H54 (cell line): ENCODE results near the gene NAALADL2.

Experiments used
- DNase-seq: peaks from one replicate; pipeline ENCODE4 v3.0.0; 2011; ENCODE audit warnings: low spot score, mixed read lengths; ENCODE audit not compliant: insufficient read length
- FAIRE-seq: peaks from 3 replicates; lab custom pipeline; 2011; peaks lifted over from hg19 to GRCh38; lab: Jason Lieb, UNC
- POLR2A ChIP-seq: IDR thresholded peaks from 2 replicates; pipeline ENCODE4 v1.6.1; 2011; ENCODE audit warnings: low read depth, mild to moderate bottlenecking, low read length

The NAALADL2 gene

GRCh38 chr3:174859114-174859735 lies at the start of gene NAALADL2:
NAALADL2 (plus strand) TSS chr3:174859334.
- peak; percentile 76 for FAIRE-seq
- no peak for DNase-seq
- TF ChIP-seq POLR2A: no peak

GRCh38 chr3:174810254-174810653 lies 48.9 kb upstream of the NAALADL2 start:
- no peak for DNase-seq
- no peak for FAIRE-seq
- TF ChIP-seq POLR2A: no peak

DNA sequence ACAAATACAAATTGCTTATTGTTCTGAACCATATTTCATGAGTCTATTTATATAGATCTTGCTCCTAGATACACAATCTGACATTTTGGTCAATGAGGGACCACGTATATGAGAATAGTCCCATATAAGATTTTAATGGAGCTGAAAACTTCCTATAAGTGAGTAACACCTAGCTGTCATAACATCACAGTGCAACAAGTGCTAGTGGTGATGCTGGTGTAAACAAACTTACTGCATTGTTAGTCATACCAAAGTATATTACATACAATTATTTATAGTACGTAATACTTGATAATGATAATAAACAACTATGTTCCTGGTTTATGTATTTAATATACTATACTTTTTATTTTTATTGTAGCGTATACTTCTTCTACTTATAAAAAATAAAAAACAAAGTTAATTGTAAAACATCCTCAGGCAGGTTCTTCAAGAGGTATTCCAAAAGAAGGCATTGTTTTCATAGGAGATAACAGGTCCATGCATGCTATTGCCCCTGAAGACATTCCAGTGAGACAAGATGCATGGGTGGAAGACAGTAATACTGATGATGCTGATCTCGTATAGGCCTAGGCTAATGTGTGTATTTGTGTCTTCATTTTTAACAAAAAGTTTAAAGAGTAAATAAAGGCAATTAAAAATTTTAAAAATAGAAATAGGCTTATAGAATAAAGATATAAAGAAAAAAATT lies 46.8 kb upstream of the NAALADL2 start:
- FAIRE-seq: no peak
- TF ChIP-seq POLR2A: no peak
- DNase-seq: no peak

GRCh38 chr3:174815750-174816149 lies 43.4 kb upstream of the NAALADL2 start:
- no peak for DNase-seq
- FAIRE-seq: no peak
- no peak for TF ChIP-seq POLR2A

DNA sequence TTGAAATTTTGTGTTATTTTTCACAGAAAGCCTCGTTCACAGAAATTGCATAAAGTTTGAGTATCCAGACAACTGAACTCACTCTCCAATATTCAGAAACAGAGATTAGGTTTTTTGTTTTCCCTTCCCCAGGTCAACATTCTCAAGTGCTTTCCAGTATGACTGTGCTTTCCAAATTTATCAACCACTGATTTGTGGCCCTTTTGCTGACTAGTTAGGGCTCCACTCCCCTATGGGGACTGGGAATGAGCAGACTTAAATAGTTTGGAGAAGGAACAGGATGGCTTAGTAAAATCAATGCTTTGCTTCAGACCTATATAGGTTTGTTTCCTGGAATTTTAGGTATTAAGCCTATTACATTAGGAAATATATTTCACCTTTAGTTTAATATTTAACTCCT lies 38.2 kb upstream of the NAALADL2 start:
- DNase-seq: no peak
- FAIRE-seq: no peak
- TF ChIP-seq POLR2A: no peak

- no peak for FAIRE-seq
- no peak for DNase-seq
- TF ChIP-seq POLR2A: no peak
Measured at GRCh38 chr3:174821477-174821876, 37.7 kb upstream of the NAALADL2 start.

DNA sequence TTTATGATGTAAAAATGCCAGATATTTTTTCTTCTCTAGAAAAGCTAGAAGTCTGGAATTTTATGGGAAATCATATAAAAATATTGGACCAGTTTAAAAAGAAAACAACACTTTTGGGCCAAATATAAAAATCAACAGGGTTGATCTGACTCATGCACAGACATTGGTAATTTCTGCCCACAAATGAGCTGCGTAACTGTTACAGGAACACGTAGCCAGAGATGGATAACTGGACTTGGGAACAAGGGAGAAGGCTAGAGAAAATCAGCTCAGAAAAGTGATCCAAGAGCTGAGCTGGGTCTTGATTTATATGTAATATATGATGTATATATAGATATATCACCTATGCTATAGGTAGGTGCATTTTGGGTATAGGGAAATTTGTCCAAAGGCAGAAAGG lies 36.8 kb upstream of the NAALADL2 start:
- DNase-seq: no peak

DNA sequence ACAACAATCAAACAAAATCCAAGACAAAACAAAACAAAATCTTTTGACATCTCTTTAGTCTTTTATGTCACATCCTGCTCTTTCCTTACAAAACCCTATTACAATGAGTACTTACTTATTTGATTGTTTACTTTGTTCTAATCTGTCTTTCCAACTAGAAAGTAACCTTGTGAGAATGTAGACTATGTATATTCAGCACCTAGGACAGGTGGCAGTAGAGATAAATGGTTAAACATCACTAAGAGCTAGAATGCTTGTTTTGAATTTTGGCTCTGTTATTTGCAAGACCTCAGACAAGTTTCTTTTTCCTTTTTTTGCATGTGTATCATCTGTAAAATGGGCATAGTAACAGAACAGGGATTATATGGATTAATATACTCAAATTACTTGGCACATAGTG lies 33.1 kb upstream of the NAALADL2 start:
- no peak for FAIRE-seq
- TF ChIP-seq POLR2A: no peak
- DNase-seq: no peak

More for the DNA sequence above, 36.8 kb upstream of the NAALADL2 start:
- TF ChIP-seq POLR2A: no peak
- FAIRE-seq: no peak

GRCh38 chr3:174844746-174845145 lies 14.4 kb upstream of the NAALADL2 start:
- DNase-seq (no peak), FAIRE-seq (no peak)
- TF ChIP-seq POLR2A: no peak

DNA sequence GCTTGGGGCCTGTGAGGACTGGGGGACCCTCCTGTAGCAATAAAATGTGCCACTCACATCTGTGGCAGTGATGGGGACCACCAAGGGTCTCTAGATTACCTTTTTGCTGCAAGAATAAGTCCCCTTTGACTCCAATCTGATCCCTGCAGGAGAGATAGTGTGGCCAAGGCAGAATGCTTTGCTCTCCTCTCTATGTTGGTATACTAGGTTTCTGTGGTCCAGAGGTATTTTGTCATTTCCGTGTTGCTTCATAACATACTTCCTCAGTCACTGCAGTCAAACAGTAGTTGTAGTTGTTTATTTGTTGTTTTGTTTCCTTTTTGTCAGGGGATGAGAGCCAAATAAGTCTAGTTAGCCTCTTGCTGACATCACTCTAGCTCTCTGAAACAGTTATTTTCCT lies 13.1 kb upstream of the NAALADL2 start:
- TF ChIP-seq POLR2A: no peak
- no peak for DNase-seq
- FAIRE-seq: no peak

DNA sequence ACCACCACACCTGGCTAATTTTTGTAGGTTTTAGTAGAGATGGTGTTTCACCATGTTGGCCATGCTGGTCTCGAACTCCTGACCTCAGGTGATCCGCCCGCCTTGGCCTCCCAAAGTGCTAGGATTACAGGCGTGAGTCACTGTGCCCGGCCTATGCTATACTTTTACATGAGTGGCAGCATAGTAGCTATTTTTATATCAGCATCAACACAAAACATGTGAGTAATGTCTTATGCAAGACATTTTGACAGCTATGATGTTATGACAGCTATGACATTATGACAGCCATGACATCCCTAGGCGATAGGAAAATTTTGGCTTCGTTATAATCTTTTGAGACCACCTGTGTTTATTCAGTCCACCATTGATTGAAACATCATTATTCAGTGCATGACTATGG lies 4.1 kb upstream of the NAALADL2 start:
- DNase-seq (no peak), FAIRE-seq (no peak)
- no peak for TF ChIP-seq POLR2A

GRCh38 chr3:174857301-174857700 lies 1.8 kb upstream of the NAALADL2 start:
- FAIRE-seq (no peak), DNase-seq (no peak)
- TF ChIP-seq POLR2A: no peak

DNA sequence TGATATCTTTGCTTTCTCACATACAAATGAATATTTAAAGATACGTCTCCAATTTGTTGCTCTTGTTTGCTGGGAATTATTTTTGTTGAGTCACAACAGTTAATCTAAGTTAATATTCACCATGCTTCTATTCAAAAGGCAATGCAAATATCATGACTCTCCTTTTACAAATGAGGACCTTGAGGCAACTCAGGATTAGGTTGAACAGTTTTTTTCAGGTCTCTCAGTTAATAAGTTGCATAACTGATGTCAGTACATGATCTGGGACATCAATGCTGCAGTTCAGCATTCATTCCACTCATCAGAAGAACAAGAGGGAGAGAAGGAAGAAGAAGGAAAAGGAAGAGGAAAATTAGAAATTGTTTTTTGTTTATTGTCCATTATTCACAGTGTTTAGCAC lies 781 bp upstream of the NAALADL2 start:
- FAIRE-seq (no peak), DNase-seq (no peak)
- TF ChIP-seq POLR2A: no peak

DNA sequence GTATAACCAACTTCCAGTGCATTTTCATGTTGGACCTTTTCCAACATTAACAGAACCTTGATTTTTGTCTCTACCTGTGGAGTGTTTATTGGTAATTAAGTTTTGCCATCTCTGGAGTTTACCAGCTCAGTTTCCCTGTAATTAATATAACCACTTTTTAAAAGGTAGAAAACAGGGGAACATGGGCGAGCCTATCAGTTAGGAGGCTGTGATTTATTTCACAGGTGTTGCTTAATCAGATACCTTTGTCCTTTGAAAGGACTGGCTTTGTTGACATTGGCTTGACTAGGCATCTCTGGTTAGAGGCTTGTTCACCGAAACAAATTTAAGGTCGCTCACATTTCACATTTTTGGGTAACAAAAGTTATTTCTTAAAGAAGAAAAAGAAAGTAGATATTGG lies 622 bp downstream of the NAALADL2 start:
- FAIRE-seq (no peak), DNase-seq (no peak)
- no peak for TF ChIP-seq POLR2A

- DNase-seq (no peak), FAIRE-seq (no peak)
- TF ChIP-seq POLR2A: no peak
Measured at GRCh38 chr3:174862101-174862500, 3.0 kb downstream of the NAALADL2 start.
